ENCODE results near the gene BORCS6. TPM values are rescaled to one million over a fixed set of nuclear protein-coding genes. Genes with fewer than 3 reads are reported as not detected.
A peak's percentile ranks its signal among the peaks of the same experiment; 100 is the strongest.

Gene BORCS6
- total and polyA plus RNA-seq, 2 of the 13 experiments (the other 11 are each of a cell fraction or from before 2014, with no cell fraction given), result 2.0 to 5.1 TPM

GRCh38 chr17:8163978-8164814 lies 25.8 kb downstream of the BORCS6 start (continued):
- TF ChIP-seq ATF2 (CRISPR knock-in tag; IDR thresholded peaks at IDR 0.05) (0 out of 2 replicates have a peak, but pooled peaks have one; percentile 19), MXD4 (CRISPR knock-in tag; IDR thresholded peaks at IDR 0.05) (no peak), KLF6 (CRISPR knock-in tag; IDR thresholded peaks at IDR 0.05) (0 out of 2 replicates have a peak, but pooled peaks have one; percentile 23), ZNF138 (CRISPR knock-in tag; IDR thresholded peaks at IDR 0.05; ENCODE audit: low read depth) (no peak), SMYD3 (CRISPR knock-in tag; IDR thresholded peaks at IDR 0.05) (no peak), ZNF776 (CRISPR knock-in tag; IDR thresholded peaks at IDR 0.05) (no peak), ZNF652 (CRISPR knock-in tag; IDR thresholded peaks at IDR 0.05; ENCODE audit: borderline replicate concordance, low read depth) (no peak), PHB2 (IDR thresholded peaks at IDR 0.05; ENCODE audit: partially characterized antibody) (no peak), ZSCAN21 (CRISPR knock-in tag; IDR thresholded peaks at IDR 0.05; ENCODE audit: borderline replicate concordance) (no peak), BCL6 (CRISPR knock-in tag; IDR thresholded peaks at IDR 0.05) (peak; percentile 84), ASH2L (IDR thresholded peaks at IDR 0.05; ENCODE audit: insufficient read length, low read depth, low read length) (peak; percentile 4), SIN3A (IDR thresholded peaks at IDR 0.05; ENCODE audit: borderline replicate concordance, low read depth, low read length) (peak; percentile 61; the same call in 1 of the 2 replicates), PAWR (CRISPR knock-in tag; IDR thresholded peaks at IDR 0.05; ENCODE audit: borderline replicate concordance) (no peak), NR3C1 (CRISPR knock-in tag; IDR thresholded peaks at IDR 0.05) (no peak), ZNF513 (CRISPR knock-in tag; conservative IDR thresholded peaks at IDR 0.05) (no peak), TARDBP (CRISPR knock-in tag; IDR thresholded peaks at IDR 0.05) (no peak), POLR2AphosphoS5 (IDR thresholded peaks at IDR 0.05; ENCODE audit: low read depth, low read length) (no peak), BCLAF1 (IDR thresholded peaks at IDR 0.05) (no peak), ATF4 (CRISPR knock-in tag; IDR thresholded peaks at IDR 0.05) (no peak), TEAD3 (CRISPR knock-in tag; optimal IDR thresholded peaks at IDR 0.05; ENCODE audit: borderline replicate concordance) (peak; percentile 22), ZNF550 (CRISPR knock-in tag; IDR thresholded peaks at IDR 0.05; ENCODE audit: borderline replicate concordance) (no peak), KDM2A (CRISPR knock-in tag; IDR thresholded peaks at IDR 0.05; ENCODE audit: borderline replicate concordance, low read depth) (peak; percentile 61), ZNF788 (CRISPR knock-in tag; IDR thresholded peaks at IDR 0.05; ENCODE audit: borderline replicate concordance) (peak; percentile 50; the same call in 1 of the 2 replicates)

Data from HepG2 (cell line).